Measurements from ENCODE around the gene NXPH4.

The NXPH4 gene

GRCh38 chr12:57225680-57226210 lies 9.2 kb downstream of the NXPH4 start:
- no peaks in the 10 kb centered on the region for H3K9me3 ChIP-seq (ENCODE audit: insufficient read depth, low read depth, low read length)
- no peaks in the 10 kb centered on the region for H3K27me3 ChIP-seq (ENCODE audit: insufficient read depth, low read length, poor library complexity, severe bottlenecking)
- H3F3A ChIP-seq (ENCODE audit: low read depth): no peaks in the 10 kb centered on the region
- TF ChIP-seq EZH2phosphoT487 (IDR thresholded peaks at IDR 0.05; ENCODE audit: borderline replicate concordance) (no peak), CTCF (conservative IDR thresholded peaks at IDR 0.05; ENCODE audit: low read length) (no peak)
- no peak overlapping the region for H3K4me3 ChIP-seq (ENCODE audit: low read length, poor library complexity, severe bottlenecking)
- H2AFZ ChIP-seq (ENCODE audit: low read length): no peak overlapping the region
- peaks cover 12% of the 10 kb centered on the region for H3K79me2 ChIP-seq (ENCODE audit: insufficient read depth, low read length)
- no peak overlapping the region for H3K9ac ChIP-seq (ENCODE audit: low read depth, low read length, poor library complexity, severe bottlenecking)
- peaks cover 30% of the 10 kb centered on the region for H3K4me1 ChIP-seq (ENCODE audit: insufficient read depth, low read length, poor library complexity, severe bottlenecking)
- H3K36me3 ChIP-seq (ENCODE audit: insufficient read depth, low read length): no peaks in the 10 kb centered on the region
- peaks cover 6% of the 10 kb centered on the region for H4K20me1 ChIP-seq (ENCODE audit: insufficient read depth, low read length, poor library complexity, severe bottlenecking)
- no peak overlapping the region for H3K4me2 ChIP-seq (ENCODE audit: low read depth, low read length, poor library complexity, severe bottlenecking)
- H3K9me2 ChIP-seq (replicated peaks; ENCODE audit: low read depth, low read length): no peaks in the 10 kb centered on the region

DNA sequence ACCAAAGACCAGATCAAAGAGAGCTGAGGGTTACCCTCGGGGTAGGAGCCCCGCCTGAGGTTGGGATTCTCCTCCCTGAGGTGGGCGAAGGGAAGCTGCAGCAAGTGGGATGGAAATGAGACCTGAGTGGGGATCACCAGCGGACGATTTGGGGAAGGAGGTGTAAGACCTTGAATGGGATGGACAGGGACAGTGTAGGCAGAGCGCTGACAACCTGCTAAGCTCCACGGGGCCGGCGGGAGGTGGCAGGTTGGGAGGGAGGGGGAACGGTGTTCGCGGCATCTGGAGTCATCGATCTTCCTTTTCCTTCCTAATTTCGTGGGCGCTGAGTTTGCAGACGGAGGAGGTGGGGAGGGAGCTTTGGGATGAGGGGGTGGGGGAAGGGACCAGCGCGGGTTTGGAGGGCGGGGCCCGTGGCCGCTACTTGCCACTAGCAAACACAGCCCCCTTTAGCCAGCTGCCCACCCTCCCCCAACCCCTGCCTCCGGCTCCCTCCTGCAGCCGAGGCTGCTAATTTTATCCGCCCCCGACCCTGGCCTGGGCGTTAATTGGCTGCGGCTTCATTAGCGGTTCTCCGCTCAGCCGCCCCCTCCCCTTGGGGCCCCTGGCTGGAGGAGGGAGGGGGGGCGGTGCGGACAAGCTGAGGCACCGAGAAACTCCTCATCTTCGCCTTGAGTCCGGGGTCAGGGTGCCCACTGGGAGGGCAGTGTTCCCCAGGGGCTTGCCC lies 10.2 kb downstream of the NXPH4 start:
- Histone ChIP-seq H2AFZ (ENCODE audit: low read length) (no peak overlapping the region), H3K27me3 (ENCODE audit: insufficient read depth, low read length, poor library complexity, severe bottlenecking) (no peaks in the 10 kb centered on the region), H3K4me1 (ENCODE audit: insufficient read depth, low read length, poor library complexity, severe bottlenecking) (peaks cover 40% of the 10 kb centered on the region), H3K79me2 (ENCODE audit: insufficient read depth, low read length) (peaks cover 22% of the 10 kb centered on the region), H4K20me1 (ENCODE audit: insufficient read depth, low read length, poor library complexity, severe bottlenecking) (peaks cover 16% of the 10 kb centered on the region), H3K36me3 (ENCODE audit: insufficient read depth, low read length) (peaks cover 2% of the 10 kb centered on the region; the same call in 1 of the 2 replicates), H3K9ac (ENCODE audit: low read depth, low read length, poor library complexity, severe bottlenecking) (no peak overlapping the region), H3K9me2 (replicated peaks; ENCODE audit: low read depth, low read length) (no peaks in the 10 kb centered on the region), H3K4me3 (ENCODE audit: low read length, poor library complexity, severe bottlenecking) (no peak overlapping the region), H3K9me3 (ENCODE audit: insufficient read depth, low read depth, low read length) (no peaks in the 10 kb centered on the region), H3F3A (ENCODE audit: low read depth) (no peaks in the 10 kb centered on the region), H3K4me2 (ENCODE audit: low read depth, low read length, poor library complexity, severe bottlenecking) (no peak overlapping the region)
- TF ChIP-seq EZH2phosphoT487 (IDR thresholded peaks at IDR 0.05; ENCODE audit: borderline replicate concordance): no peak

DNA sequence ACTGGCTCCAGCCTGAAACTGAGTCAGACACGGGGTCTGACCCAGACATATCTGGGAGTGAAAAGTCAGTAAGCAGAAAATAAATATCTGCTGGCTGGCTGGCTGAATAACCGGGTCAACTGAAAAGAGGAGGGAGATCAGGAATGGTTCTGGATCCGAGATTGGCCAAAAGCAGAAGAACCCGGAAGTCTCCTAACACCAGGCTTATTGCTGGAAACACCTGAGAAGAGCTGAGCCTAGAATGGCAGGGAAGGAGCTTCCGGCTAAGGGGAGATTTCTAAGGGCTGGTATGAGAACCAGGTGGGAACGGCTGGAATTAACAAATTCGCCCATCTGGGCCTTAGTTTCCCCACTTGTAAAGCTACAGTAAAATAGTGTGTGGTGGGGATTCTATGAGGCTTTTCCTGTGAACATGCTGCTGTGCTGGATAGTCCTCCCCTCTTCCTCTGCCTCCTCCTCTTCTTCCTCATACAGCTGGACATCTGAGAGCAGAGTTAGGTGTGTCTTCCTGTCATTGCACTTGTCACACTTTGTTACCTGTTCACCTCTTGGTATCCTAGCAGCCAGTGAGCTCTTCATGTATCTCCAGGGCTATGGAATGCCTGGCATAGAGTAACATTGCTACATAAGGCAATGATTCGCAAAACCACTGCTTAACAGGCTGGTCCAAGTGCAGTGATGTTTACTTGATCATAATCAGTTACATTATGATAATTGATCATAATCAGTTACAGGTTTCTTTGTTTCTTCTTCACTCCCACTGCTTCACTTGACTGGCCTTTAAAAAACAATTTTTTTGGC lies 10.9 kb downstream of the NXPH4 start:
- H3K79me2 ChIP-seq (ENCODE audit: insufficient read depth, low read length): peaks cover 30% of the 10 kb centered on the region
- H2AFZ ChIP-seq (ENCODE audit: low read length): no peak overlapping the region
- peaks cover 10% of the 10 kb centered on the region; the same call in 1 of the 2 replicates for H3K36me3 ChIP-seq (ENCODE audit: insufficient read depth, low read length)
- H3F3A ChIP-seq (ENCODE audit: low read depth): no peaks in the 10 kb centered on the region
- no peaks in the 10 kb centered on the region for H3K9me3 ChIP-seq (ENCODE audit: insufficient read depth, low read depth, low read length)
- peaks cover 24% of the 10 kb centered on the region for H4K20me1 ChIP-seq (ENCODE audit: insufficient read depth, low read length, poor library complexity, severe bottlenecking)
- no peak overlapping the region for H3K4me2 ChIP-seq (ENCODE audit: low read depth, low read length, poor library complexity, severe bottlenecking)
- no peak overlapping the region for H3K4me3 ChIP-seq (ENCODE audit: low read length, poor library complexity, severe bottlenecking)
- no peaks in the 10 kb centered on the region for H3K9me2 ChIP-seq (replicated peaks; ENCODE audit: low read depth, low read length)
- H3K27me3 ChIP-seq (ENCODE audit: insufficient read depth, low read length, poor library complexity, severe bottlenecking): no peaks in the 10 kb centered on the region
- H3K4me1 ChIP-seq (ENCODE audit: insufficient read depth, low read length, poor library complexity, severe bottlenecking): peaks cover 47% of the 10 kb centered on the region
- TF ChIP-seq CTCF (conservative IDR thresholded peaks at IDR 0.05; ENCODE audit: low read length): no peak
- H3K9ac ChIP-seq (ENCODE audit: low read depth, low read length, poor library complexity, severe bottlenecking): no peak overlapping the region
